ENCODE measurements around the gene DNAJC1.

Gene DNAJC1

GRCh38 chr10:22006379-22006884 lies 2.9 kb upstream of the DNAJC1 start:
- H3K4me3 ChIP-seq (ENCODE audit: low read depth, low read length), result no peak overlapping the region

DNA sequence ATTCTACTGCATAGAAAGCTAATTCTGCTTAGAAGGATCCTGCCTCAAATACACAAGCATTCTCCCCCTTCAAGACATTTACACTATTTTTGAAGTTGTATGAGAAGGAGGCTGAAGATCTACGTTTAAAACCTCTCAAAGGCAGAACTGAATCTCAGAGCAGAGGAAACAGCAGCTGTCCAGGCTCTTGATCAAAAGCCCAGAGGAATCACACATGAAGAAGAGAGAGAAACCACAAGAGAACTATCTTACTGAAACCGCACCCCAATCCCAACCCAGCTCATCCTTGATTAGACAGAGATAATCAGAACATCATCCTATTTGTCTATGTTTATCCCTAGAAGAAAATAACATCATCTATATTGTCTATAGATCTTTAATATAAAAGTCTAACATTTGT lies 2.2 kb upstream of the DNAJC1 start:
- H3K4me3 ChIP-seq (ENCODE audit: low read depth, low read length), result no peak overlapping the region

- peak overlapping the region; percentile 69 for H3K4me3 ChIP-seq (ENCODE audit: low read depth, low read length)
These were observed 393 bp upstream of the DNAJC1 start for GRCh38 chr10:22003964-22004281.

GRCh38 chr10:22002591-22003176 lies 846 bp downstream of the DNAJC1 start:
- peak overlapping the region; percentile 69 for H3K4me3 ChIP-seq (ENCODE audit: low read depth, low read length)

DNA sequence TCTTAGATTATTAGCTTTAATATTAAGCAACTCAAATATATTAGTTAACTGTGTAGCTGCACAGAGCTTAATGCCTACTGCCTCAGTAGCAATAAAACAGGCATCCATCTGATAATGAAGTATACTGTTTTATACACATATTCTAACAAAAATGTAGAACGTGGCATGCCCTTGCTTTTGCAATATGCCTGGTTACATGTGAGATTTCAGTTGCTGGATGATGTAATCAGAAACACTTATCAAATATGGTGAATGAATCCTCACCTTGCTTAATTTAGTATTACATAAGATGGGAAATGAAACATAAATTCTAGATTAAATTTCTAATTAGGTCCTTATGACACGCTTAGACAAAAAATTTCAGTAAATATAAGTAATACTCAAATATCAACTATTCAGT lies 8.0 kb downstream of the DNAJC1 start:
- no peak overlapping the region for H3K4me3 ChIP-seq (ENCODE audit: low read depth, low read length)

DNA sequence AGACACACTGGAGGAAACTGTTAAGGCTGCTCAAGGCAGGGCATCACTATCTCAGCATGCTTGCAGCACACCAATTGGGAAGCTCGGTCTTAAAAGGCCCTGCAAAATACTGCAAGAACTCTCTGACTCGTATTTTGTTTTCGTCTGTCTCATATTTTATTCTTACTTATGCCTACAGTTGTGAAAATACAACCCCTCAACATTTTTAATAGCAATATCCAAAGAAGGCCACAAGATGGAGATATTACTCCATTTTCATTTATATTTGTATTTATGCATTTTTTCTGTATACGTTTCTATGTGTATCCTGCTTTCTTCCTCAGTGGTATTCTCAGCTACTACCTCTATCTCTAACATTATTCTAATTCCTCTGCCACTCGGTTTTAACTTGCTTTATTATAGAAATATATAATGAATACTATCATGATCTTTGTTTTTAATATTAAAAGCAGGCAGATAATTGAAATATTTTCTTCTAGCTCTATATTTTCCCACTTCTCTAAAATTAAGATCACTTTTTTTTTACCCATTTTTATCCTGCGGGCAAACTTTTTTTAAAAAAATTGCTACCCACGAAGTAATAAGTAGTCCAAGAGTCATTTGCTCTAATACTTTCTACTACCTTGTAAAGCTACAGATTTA lies 10.0 kb downstream of the DNAJC1 start:
- H3K4me3 ChIP-seq (ENCODE audit: low read depth, low read length), result no peak overlapping the region

- H3K4me3 ChIP-seq (ENCODE audit: low read depth, low read length), result no peak overlapping the region
These were observed 11.7 kb downstream of the DNAJC1 start for GRCh38 chr10:21991785-21992184.

GRCh38 chr10:21990449-21990848 lies 13.1 kb downstream of the DNAJC1 start:
- H3K4me3 ChIP-seq (ENCODE audit: low read depth, low read length), result no peak overlapping the region

DNA sequence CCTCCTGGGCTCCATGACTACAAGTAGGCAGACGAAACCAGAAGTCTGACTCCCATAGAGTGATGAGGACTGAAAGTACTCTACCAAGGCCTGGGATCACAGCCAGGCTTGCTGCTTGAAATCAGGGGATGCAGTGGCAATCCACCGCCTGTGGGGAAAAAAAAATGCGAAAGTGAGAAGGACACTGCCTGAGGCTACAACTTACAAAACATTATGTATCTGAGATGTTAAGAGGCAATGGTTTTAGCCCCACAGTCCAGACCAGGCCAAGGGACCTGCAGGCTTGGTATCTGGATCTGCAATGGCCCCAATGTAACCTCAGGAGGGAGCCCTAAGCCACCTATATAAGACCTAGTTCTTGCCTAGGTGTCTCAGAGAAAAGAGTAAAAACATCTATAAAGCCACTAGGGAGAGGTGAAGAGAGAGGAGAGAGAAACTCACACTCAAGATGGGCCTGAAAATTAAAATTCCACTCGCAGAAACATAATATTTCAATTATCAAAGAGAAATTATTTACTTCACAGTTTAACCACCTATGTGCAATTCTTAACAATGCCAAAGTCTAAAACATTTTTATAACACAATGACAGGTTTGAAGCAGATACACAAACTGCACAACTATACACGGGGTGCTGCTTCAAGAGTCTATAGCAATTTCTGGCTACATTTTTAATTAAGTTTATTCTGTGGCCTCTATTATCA lies 13.9 kb downstream of the DNAJC1 start:
- H3K4me3 ChIP-seq (ENCODE audit: low read depth, low read length), result no peak overlapping the region

DNA sequence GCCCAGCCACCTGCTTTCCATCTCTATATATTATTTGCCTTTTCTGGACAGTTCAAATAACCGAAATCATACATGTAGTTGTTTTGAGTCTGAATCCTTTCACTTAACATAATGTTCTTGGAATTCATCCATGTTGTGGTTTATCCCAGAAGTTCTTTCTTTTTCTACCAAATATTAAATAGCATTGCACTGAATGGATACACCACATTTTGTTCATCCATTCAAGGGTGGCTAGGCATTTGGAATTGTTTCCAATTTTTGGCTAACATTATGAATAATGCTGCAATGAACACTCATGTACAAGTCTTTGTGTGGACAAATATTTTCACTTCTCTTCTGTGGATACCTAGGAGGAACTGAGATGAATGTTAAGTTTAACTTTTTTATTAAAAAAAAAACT lies 18.0 kb downstream of the DNAJC1 start:
- no peak overlapping the region for H3K4me3 ChIP-seq (ENCODE audit: low read depth, low read length)

- H3K4me3 ChIP-seq (ENCODE audit: low read depth, low read length), result no peak overlapping the region
These were observed 22.4 kb downstream of the DNAJC1 start for GRCh38 chr10:21981118-21981517.

GRCh38 chr10:21980691-21981090 lies 22.8 kb downstream of the DNAJC1 start:
- no peak overlapping the region for H3K4me3 ChIP-seq (ENCODE audit: low read depth, low read length)

DNA sequence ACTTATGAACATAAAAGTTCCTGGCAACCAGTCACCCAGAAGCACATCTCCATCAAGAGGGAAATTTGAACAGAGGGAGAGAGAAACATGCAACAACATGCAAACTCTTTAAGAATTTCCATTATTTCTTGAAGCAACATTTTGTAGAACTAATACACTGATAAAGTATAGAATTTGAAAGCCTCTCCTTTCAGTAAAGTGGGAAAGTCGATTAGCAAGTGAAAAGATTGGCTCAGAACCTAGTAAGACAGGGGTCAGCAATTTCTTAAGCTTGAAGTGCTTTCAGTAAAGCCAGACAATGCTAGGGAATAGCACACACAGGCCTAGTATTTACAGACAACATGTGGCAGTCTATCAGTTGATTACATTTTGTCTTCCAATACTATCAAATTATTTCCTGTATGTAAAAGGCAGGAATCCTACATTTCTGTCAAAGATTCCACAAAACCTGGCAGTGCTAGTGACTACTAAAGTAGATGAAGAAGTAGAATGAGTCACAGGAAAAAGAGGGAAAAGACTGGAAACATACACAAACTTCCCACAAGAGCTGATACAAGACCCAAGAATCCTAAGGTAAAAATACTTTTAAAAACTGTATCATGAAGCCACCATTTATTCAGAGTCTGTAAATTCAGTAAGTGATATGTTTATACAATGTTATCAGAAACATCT lies 25.2 kb downstream of the DNAJC1 start:
- H3K4me3 ChIP-seq (ENCODE audit: low read depth, low read length), result no peak overlapping the region

DNA sequence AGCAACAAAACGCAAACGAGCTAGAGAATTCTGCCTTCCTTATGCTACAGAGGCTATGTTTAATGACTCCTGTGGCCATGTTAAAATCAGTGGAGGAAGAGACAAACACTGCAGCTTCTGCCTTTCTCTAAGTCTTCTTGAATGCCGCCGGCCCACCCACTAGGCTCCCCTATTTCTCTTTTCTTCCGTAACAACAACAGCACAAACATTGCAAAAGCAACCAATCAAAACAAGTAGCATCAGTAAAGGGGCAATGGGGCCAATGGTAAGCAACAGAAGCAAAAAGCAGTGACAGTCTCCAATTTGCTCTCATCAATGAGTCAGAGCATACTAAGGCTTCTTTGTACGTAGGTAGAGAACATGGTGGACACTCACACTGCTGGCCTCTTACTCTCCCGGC lies 26.8 kb downstream of the DNAJC1 start:
- no peak overlapping the region for H3K4me3 ChIP-seq (ENCODE audit: low read depth, low read length)

DNA sequence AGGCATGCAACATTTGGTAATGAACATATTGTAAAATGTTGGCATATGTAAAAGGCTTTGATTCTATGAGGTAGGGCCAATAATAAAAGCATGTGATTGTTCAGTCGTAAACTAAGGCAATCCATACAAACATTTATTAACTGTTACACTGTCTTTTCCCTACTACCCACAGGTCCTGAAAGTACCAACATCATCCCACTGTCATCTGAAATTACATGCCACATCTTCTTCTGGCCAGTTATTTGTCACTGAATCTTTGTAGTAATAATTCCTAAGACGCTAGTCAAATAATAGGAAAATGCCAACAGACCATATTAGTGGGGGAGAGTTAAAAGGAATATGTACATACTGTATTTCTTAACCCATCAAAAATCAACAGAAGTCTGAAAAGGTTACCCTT lies 27.2 kb downstream of the DNAJC1 start:
- no peak overlapping the region for H3K4me3 ChIP-seq (ENCODE audit: low read depth, low read length)

DNA sequence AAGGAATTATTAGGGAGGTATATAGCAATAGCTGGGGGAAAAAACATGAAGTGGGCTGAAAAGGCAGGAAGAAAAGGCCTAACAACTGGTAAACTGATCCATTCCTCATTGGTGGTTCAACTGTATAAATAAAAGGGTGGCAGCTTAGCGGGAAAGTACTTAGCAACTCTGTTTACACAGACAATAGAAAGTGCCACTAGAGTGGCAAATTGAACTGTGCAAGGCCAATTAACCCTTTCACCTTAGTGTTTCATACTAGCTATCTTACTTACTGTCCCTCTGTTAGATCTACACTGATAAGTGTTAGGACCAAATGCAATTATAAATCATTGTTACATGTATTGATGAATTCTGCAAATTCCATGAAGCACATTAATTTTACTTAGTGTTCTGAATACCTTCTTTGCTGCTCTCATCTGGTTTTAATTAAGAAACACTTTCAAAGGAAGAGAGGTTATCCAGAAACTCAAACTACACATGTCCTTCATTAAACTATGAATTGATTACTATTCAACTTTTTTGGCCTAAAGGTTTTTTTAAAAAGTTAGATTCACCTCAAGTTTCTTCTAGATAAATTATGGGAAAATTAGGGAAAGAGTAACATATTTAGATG lies 28.0 kb downstream of the DNAJC1 start:
- no peak overlapping the region for H3K4me3 ChIP-seq (ENCODE audit: low read depth, low read length)

DNA sequence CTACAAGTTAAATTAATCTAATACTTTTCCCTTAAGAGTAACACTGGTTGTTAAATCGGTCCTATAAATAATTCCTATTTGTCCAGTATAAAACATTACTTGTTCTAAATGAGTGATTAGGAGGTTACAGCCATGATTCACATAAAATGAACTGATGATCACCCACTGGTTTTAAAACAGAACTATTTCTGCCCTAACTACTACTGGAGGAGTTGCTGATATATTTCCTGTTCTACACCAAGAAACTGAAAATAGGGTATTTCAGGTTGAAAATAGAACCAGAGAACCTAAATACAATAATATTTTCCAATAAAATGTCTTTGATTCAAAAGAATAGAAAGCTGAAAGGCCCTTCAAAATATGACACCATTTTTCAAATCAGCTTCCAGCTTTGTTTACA lies 30.9 kb downstream of the DNAJC1 start:
- H3K4me3 ChIP-seq (ENCODE audit: low read depth, low read length), result no peak overlapping the region

GRCh38 chr10:21969326-21970287 lies 33.9 kb downstream of the DNAJC1 start:
- no peak overlapping the region for H3K4me3 ChIP-seq (ENCODE audit: low read depth, low read length)

- no peak overlapping the region for H3K4me3 ChIP-seq (ENCODE audit: low read depth, low read length)
These were observed 38.4 kb downstream of the DNAJC1 start for GRCh38 chr10:21964983-21965665.

DNA sequence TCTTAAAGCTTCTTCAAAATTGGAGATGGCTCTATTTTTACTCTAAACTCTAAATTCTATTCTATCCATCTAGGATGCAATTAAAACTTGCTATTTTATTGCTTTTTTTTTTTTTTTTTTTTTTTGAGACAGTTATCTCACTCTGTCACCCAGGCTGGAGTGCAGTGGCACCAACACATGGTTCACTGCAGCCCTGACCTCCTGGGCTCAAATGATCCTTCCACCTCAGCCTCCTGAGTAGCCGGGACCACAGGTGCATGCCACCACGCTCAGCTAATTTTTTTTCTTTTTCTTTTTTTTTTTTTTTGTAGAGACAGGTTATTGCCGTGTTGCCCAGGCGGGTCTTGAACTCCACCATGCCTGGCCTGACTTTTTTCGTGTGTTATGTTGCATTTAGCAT lies 41.2 kb downstream of the DNAJC1 start:
- no peak overlapping the region for H3K4me3 ChIP-seq (ENCODE audit: low read depth, low read length)
